Measurements from ENCODE around the gene ASB3.

- no peak for TF ChIP-seq POLR2A (IDR thresholded peaks at IDR 0.05; ENCODE audit: low read depth, low read length)
- no peak for TF ChIP-seq CTCF (IDR thresholded peaks at IDR 0.05; ENCODE audit: extremely low read depth in 1 of 2, insufficient read depth in 1 of 2, low read depth in 1 of 2, low read length in 2 of 2)
- TF ChIP-seq POLR2AphosphoS5 (IDR thresholded peaks at IDR 0.05; ENCODE audit: insufficient read depth, low read depth, low read length) = no peak
- TF ChIP-seq JUN (IDR thresholded peaks at IDR 0.05; ENCODE audit: borderline replicate concordance, insufficient read depth, insufficient read length, low read depth) = no peak
- no peak for TF ChIP-seq MYC (IDR thresholded peaks at IDR 0.05; ENCODE audit: low read depth, low read length)
- TF ChIP-seq EZH2 (IDR thresholded peaks at IDR 0.05; ENCODE audit: borderline replicate concordance, low read depth, low read length, severe bottlenecking) = no peak
- TF ChIP-seq MAX (IDR thresholded peaks at IDR 0.05; ENCODE audit: insufficient read depth, insufficient read length) = no peak
- no peak for TF ChIP-seq FOS (IDR thresholded peaks at IDR 0.05; ENCODE audit: borderline replicate concordance, insufficient read depth, low read length)
These were observed 164.6 kb downstream of the ASB3 start for GRCh38 chr2:53622141-53622540.

Measured in endothelial cell of umbilical vein (primary cell).